GM21381 (cell line): Measurements from ENCODE around the gene HERC2.
"Not testable (repeated sequence)": the region's sequence is repeated elsewhere in the genome, so short reads cannot be mapped to it uniquely, and the experiment has no call there.

Experiments used
- ATAC-seq: cut with Tn5 transposase; IDR thresholded peaks from one replicate; pipeline ENCODE4 v1.9.1; 2021; ENCODE audit warnings: mild to moderate bottlenecking, moderate library complexity; ENCODE audit not compliant: unreplicated experiment

HERC2 gene

GRCh38 chr15:28132524-28133275, 189.3 kb downstream of the HERC2 start:
- ATAC-seq = no peak

- ATAC-seq = no peak
Observed at GRCh38 chr15:28131946-28132345, 190.0 kb downstream of the HERC2 start.

GRCh38 chr15:28131400-28131799, 190.6 kb downstream of the HERC2 start:
- ATAC-seq = no peak

- ATAC-seq = no peak
Observed at GRCh38 chr15:28130651-28131050, 191.3 kb downstream of the HERC2 start.

- ATAC-seq = no peak
Observed at GRCh38 chr15:28129231-28129848, 192.6 kb downstream of the HERC2 start.

- no peak for ATAC-seq
Observed at GRCh38 chr15:28128031-28128430, 193.9 kb downstream of the HERC2 start.

- no peak for ATAC-seq
Observed at GRCh38 chr15:28127036-28127435, 194.9 kb downstream of the HERC2 start.

GRCh38 chr15:28125673-28126651, 196.0 kb downstream of the HERC2 start:
- no peak for ATAC-seq

GRCh38 chr15:28124841-28125240, 197.1 kb downstream of the HERC2 start:
- no peak for ATAC-seq

- ATAC-seq = no peak
Observed at GRCh38 chr15:28123408-28124023, 198.5 kb downstream of the HERC2 start.

- no peak for ATAC-seq
Observed at GRCh38 chr15:28122038-28122949, 199.7 kb downstream of the HERC2 start.

GRCh38 chr15:28121577-28121976, 200.4 kb downstream of the HERC2 start:
- ATAC-seq = not testable (repeated sequence)

- ATAC-seq = no peak
Observed at GRCh38 chr15:28120359-28120640, 201.7 kb downstream of the HERC2 start.

GRCh38 chr15:28118531-28118930, 203.4 kb downstream of the HERC2 start:
- no peak for ATAC-seq

GRCh38 chr15:28118083-28118482, 203.9 kb downstream of the HERC2 start:
- ATAC-seq = no peak

GRCh38 chr15:28117432-28117990, 204.5 kb downstream of the HERC2 start:
- ATAC-seq = no peak

GRCh38 chr15:28116521-28117431, 205.2 kb downstream of the HERC2 start:
- ATAC-seq = no peak

GRCh38 chr15:28115871-28116270, 206.1 kb downstream of the HERC2 start:
- ATAC-seq = no peak
